ENCODE results near the gene PGM1.
"Not testable (repeated sequence)": the region's sequence is repeated elsewhere in the genome, so short reads cannot be mapped to it uniquely, and the experiment has no call there.

The PGM1 gene

GRCh38 chr1:63593303-63593885, at the start of gene PGM1:
PGM1 (plus strand) TSS chr1:63593411; CDS start chr1:63593489, 78 bp downstream.
- no peak for DNase-seq (ENCODE audit: low read depth)

- no peak for DNase-seq (ENCODE audit: low read depth)
These were observed 47.4 kb upstream of the PGM1 start for GRCh38 chr1:63545780-63546179.

- DNase-seq (ENCODE audit: low read depth), result no peak
These were observed 45.5 kb upstream of the PGM1 start for GRCh38 chr1:63547621-63548294.

GRCh38 chr1:63548303-63548702, 44.9 kb upstream of the PGM1 start:
- no peak for DNase-seq (ENCODE audit: low read depth)

- no peak for DNase-seq (ENCODE audit: low read depth)
These were observed 44.3 kb upstream of the PGM1 start for GRCh38 chr1:63548877-63549276.

GRCh38 chr1:63555480-63555879, 37.7 kb upstream of the PGM1 start:
- DNase-seq (ENCODE audit: low read depth), result no peak

DNA sequence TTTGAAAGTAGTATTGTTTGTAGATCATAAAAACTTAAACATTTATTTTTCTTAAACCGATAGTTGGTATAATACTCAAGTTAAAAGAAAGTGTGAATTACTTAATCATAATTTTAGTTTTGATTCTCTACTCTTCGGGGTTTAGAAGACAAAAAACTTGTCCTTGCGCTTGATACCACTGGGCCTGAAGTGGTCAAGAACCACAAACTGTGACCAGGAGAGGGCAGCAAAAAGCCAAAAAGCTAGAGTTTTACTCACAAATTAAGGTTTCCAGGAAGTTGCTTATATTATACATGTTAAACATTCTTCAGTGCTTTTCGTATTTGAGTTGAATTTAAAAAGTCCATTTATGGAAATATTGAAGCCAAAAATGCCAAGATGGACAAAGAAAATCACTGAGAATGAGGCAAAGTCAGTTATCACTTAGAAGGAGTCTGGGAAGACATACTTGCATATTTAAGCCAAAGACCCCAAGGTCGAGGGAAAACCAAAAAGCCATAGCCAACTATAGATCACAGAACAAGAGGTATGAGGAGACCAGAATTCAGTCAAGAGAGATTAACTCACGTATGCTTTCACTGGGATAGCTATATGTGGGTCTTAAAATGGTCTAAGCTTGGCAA, 35.7 kb upstream of the PGM1 start:
- no peak for DNase-seq (ENCODE audit: low read depth)

DNA sequence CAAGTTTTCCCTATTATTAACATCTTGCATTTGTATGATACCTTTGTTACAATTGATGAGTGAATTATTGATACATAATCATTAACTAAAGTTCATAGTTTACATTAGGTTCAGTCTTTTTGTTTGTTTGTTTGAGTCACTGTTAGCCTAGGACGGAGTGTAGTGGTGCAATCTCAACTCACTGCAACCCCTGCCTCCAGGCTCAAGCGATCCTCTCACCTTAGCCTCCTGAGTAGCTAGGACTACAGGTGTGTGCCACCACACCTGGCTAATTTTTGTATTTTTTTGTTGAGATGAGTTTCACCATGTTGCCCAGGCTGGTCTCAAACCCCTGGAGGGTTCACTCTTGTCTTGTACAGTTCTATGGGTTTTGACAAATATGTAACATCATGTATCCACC, 33.9 kb upstream of the PGM1 start:
- no peak for DNase-seq (ENCODE audit: low read depth)

DNA sequence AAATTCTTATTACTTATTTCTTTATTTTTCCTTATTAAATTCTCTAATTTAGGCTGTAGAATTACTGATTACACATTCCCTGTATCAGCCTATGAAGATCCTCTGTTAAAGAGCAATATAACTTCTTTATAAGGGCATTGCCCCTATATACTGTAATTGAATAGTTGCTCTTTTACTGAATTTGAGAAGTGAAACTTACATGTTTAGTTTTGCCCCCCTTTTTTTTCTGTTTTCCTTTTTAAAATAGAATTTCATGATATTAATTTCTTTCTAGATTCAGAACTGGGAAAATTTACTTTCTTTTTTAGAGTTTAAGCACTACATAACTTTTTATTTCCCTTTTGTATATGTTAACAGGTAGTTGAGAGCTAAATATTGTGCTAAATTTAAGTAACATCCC, 29.5 kb upstream of the PGM1 start:
- DNase-seq (ENCODE audit: low read depth), result no peak

- DNase-seq (ENCODE audit: low read depth), result no peak
These were observed 24.1 kb upstream of the PGM1 start for GRCh38 chr1:63569068-63569467.

DNA sequence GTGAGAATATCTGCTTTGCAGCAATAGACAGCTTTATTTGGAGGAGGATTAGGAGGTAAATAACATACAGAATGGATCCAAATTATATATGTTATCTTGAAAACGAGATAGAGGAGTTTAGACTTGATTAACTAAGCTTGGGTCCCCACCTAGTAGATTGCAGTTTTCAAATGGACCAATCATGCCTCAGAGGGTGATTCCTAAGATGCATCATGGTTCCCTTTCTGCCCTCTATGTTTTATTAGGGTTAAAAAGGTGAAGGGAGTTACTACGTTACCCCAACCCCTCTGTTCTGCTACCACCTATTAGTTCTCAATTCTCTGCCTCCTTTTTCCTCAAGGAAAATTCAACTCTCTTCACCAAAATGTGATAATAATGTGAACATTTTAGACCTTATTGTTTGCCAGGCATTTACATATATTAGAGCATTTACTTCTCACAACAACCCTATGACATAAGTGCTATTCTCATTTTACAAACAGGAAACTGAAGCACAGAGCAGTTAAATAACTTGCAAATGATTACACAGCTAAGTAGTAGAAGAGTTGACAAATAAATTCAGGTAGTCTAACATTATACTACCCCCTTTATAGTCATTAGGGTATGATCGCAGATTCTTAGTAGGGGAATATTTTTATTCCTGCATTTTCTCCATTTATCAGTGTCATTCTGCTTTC, 23.4 kb upstream of the PGM1 start:
- DNase-seq (ENCODE audit: low read depth), result no peak

GRCh38 chr1:63572686-63573085, 20.5 kb upstream of the PGM1 start:
- not testable (repeated sequence) for DNase-seq (ENCODE audit: low read depth)

- not testable (repeated sequence) for DNase-seq (ENCODE audit: low read depth)
These were observed 18.9 kb upstream of the PGM1 start for GRCh38 chr1:63574203-63574796.

DNA sequence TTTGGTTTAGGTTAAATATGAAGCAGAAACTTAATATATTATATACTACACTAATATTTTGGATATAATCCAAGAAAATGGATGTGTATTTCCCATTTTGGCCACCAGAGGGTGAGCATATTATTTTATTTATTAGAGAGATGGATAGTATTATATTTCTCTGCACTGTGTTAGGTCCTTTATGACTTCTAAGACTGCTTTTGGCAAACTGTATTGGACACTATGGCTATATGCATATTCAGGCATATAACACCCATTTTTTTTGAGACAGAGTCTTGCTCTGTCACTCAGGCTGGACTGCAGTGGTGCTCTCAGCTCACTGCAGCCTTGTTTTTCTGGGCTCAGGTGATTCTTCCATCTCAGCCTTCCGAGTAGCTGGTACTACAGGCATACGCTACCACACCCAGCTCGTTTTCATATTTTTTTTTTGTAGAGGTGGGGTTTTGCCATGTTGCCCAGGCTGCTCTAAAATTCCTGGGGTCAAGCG, 17.8 kb upstream of the PGM1 start:
- DNase-seq (ENCODE audit: low read depth), result no peak

GRCh38 chr1:63586326-63586725, 6.9 kb upstream of the PGM1 start:
- not testable (repeated sequence) for DNase-seq (ENCODE audit: low read depth)

DNA sequence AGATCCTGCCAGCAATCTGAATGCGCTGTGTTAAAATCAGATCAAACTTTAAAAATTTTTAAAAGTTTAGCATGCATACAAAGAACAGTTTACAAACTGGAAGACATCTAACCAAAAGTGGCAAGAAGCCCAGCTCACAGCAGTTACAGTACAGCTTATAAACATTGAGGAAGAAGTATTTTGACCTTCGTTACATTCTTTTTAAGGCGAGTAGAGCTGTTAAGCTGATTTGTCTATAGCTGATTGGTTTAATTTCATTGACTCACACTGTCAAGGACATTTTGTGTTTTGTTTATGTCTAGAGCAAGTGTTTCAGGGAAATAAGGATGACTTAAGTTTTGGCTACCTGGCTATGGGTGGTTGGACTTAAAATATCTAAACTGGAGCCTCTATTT, 3.0 kb upstream of the PGM1 start:
- no peak for DNase-seq (ENCODE audit: low read depth)

DNA sequence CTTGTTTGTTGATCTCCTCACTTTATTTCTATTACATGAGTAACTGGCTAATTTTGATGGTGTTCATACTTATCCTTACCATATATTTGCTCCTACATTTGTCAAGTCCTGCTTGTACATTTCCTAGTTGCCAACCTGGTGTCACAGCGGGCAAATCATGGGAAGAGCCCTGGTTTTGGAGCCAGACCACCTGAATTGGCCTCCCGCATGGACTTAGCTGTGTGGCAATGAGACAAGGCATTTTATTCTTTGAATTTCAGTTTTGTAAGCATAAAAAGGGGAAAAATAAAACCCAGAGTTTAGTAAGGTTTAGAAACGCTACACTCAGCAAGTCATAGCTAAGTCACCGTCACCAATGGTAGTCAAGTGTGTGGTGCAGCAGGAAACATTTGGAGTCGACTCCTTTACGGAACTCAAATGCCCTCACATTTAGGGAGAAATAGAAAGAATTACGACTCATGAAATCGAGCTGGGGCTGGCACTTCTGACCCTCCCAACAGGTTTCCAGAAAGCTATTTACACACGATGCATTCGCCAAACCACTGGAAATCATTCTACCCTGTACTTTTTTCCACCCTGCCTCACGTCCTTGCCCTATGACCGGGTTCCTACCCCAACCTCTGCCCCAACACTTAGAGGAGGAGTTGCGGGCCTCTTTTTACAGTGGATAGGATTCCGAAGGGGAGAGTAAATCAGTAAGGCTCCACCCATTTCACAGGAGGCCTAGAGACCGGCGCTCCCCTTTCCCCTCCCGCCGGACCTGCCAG, 492 bp upstream of the PGM1 start:
- no peak for DNase-seq (ENCODE audit: low read depth)

GRCh38 chr1:63593886-63594605, 835 bp downstream of the PGM1 start:
- no peak for DNase-seq (ENCODE audit: low read depth)

DNA sequence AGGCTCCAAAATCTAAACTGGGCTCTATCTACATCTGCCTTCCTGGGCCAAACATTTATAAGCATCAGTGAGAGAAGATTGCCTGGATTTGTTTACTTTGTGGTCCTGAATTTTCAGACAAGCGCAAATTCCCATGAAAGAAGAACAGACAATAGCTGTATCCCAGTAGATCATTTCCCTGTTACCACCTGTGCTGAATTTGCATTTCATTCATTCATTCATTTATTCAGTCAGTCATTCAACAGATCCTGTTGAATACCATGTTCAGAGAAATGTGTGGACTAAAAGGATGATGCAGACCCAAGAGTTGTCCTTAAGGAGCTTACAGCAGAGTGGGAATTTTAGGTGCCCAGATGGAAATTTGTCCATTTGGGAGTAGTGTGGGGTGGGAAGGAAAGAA, 2.2 kb downstream of the PGM1 start:
- no peak for DNase-seq (ENCODE audit: low read depth)

GRCh38 chr1:63599799-63600198, 6.6 kb downstream of the PGM1 start:
- no peak for DNase-seq (ENCODE audit: low read depth)

DNA sequence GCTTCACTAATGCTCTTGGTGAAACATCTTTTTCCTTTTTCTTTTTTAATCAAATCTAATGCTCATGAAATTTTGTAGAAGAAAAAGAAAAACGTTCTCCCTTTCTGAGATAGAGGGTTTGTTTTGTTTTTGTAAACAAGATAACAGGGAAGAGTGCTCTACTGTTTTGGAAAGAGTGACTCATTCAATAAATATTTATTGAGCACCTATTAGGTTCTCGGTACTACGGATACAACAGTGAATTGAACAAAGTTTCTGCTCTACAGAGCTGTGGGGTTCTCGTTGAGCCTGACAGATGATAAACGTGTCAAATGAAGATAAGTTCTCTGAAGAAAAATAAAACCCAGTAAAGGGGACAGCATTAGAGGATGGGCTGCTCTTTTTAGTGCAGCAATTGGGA, 7.0 kb downstream of the PGM1 start:
- no peak for DNase-seq (ENCODE audit: low read depth)

All from non-pigmented ciliary epithelial cell (primary cell).